Ovary (tissue), 3 donors: ENCODE results near the gene C1QTNF6.

Source experiments
- POLR2A ChIP-seq: fragments of 450-650 bp; IDR thresholded peaks from one replicate; pipeline ENCODE4 v1.6.1; 2017; ENCODE audit warnings: antibody characterized with exemption, mild to moderate bottlenecking, moderate library complexity
- TF ChIP-seq, protein P1 (sequence below), 3 donors: fragments of 450-650 bp in 2 of 3; fragments of 200-600 bp in 1 of 3; IDR thresholded peaks; one replicate each; pipeline versions ENCODE4 v1.5.1 to v1.8.0; 2016 to 2022; ENCODE audit warnings: antibody characterized with exemption in 3 of 3, mild to moderate bottlenecking in 1 of 3
- donor health status: DM: no; HTN: no; CAD: no.

DNA sequence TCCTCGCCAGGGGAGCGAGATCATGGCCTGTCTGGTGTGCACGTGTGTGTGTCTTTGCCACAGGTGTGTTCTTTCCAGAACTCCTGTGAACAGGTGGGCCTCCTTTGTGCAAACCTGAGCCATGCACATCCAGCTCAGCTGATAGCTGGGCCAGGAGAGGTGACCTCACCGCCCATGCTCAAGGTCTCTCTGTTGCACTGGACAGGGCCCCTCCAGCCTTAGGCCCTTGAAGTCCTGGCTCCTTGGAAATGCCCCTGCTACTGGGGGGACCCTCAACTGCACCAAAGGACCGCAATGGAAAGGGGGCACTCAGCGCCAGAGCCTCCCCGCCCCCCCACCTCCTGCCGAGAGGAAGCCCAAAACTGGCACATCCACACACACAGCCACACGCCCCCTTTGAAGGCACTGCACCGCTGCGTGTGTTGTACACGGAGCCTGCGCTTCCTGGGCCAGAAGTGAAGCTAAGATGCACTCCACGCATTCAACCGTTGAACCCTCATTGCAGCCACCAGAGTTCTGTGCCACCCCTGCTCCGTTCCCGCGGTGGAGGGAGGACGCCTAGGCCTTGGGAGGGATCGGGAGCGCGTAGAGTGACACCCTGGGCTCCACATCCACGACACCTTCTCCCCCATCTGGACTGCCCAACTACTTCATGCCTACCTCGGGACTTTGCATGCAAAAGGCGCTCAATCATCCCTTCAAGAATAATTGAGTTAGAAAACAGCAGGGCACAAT, 21.9 kb downstream of the C1QTNF6 start:
- no peak for TF ChIP-seq POLR2A
- TF ChIP-seq, protein P1, sequence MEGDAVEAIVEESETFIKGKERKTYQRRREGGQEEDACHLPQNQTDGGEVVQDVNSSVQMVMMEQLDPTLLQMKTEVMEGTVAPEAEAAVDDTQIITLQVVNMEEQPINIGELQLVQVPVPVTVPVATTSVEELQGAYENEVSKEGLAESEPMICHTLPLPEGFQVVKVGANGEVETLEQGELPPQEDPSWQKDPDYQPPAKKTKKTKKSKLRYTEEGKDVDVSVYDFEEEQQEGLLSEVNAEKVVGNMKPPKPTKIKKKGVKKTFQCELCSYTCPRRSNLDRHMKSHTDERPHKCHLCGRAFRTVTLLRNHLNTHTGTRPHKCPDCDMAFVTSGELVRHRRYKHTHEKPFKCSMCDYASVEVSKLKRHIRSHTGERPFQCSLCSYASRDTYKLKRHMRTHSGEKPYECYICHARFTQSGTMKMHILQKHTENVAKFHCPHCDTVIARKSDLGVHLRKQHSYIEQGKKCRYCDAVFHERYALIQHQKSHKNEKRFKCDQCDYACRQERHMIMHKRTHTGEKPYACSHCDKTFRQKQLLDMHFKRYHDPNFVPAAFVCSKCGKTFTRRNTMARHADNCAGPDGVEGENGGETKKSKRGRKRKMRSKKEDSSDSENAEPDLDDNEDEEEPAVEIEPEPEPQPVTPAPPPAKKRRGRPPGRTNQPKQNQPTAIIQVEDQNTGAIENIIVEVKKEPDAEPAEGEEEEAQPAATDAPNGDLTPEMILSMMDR (IDR thresholded peaks at IDR 0.05): no peak
